ENCODE results near the gene APOL2.
"Not testable (repeated sequence)": the region's sequence is repeated elsewhere in the genome, so short reads cannot be mapped to it uniquely, and the experiment has no call there.

The APOL2 gene

DNA sequence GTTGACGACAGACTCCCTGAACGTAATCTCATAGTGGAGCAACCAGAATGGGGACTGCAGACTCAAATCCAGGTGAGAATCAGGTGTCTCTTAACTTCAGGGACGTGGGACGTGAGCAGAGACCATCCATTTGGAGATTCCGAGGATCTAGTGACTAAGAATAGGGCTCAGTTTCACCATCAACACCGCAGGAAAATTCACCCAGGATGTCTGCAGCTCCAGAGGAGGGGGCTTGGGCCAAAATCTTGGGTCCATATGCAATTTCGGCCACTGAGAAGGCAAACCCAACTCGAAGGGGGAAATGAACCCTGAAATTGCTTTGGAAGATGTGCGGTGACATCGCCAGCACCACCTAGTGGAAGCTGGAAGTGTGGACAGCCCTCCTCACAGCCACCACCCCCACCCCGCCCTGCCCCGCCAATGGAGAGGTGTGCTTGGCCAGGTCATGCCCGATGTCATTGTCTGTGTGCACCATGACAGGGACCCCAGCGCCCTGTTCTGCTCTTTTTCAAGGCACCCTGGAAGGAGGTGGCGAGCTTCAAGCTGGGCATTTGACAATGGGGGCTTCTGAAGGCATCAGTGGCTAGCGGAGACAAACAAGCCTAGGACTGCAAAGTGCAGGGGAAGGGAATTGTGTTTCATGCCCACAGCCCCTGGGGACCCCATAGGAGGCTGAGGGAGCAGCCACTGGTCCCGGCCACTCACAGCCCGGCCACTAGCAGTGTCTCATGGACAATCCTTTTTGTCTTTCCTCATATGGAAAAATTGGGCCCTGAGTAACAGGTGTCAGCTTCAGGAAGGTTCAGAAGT, 38.4 kb upstream of the APOL2 start:
- DNase-seq (ENCODE audit: low read depth): peak; percentile 64
- TF ChIP-seq, protein P1, sequence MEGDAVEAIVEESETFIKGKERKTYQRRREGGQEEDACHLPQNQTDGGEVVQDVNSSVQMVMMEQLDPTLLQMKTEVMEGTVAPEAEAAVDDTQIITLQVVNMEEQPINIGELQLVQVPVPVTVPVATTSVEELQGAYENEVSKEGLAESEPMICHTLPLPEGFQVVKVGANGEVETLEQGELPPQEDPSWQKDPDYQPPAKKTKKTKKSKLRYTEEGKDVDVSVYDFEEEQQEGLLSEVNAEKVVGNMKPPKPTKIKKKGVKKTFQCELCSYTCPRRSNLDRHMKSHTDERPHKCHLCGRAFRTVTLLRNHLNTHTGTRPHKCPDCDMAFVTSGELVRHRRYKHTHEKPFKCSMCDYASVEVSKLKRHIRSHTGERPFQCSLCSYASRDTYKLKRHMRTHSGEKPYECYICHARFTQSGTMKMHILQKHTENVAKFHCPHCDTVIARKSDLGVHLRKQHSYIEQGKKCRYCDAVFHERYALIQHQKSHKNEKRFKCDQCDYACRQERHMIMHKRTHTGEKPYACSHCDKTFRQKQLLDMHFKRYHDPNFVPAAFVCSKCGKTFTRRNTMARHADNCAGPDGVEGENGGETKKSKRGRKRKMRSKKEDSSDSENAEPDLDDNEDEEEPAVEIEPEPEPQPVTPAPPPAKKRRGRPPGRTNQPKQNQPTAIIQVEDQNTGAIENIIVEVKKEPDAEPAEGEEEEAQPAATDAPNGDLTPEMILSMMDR (conservative IDR thresholded peaks at IDR 0.05; ENCODE audit: control insufficient read depth, insufficient read depth, low read depth, low read length): peak; percentile 74
- H3K4me3 ChIP-seq (ENCODE audit: control insufficient read depth, low read depth, low read length): no peak overlapping the region

DNA sequence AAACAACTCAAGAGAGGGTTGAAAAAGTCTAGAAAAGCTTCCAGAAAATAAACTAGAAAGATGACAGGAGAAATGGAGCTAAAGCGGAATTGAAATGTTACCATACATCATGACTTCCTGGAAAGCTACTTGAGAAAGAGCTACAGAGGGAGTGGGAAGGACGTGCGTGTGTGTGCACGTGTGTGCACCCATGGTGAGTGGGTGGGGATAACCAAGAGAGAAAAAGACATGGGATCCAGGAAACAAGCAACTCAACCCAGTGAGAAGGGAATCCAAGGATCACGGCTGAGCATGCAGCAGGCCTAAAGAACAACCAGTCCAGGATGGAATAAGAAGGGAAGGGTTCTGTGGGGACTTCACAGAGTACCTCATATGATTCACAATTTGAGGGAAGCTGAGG, 35.2 kb upstream of the APOL2 start:
- no peak for DNase-seq (ENCODE audit: low read depth)
- TF ChIP-seq, protein P1 (conservative IDR thresholded peaks at IDR 0.05; ENCODE audit: control insufficient read depth, insufficient read depth, low read depth, low read length): no peak

DNA sequence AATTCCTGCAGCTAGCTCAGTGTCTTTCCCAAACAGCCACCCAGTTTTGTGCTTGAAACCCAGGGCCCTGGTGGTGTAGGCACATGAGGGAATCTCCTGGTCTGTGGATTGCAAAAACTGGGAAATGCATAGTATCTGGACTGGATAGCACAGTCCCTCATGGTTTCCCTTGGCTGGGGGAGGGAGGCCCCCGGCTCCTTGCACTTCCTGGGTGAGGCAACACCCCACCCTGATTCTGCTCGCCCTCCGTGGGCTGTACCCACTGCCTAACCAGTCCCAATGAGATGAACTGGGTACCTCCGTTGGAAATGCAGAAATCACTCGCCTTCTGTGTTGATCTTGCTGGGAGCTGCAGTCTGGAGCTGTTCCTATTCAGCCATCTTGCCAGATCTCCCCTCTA, 32.6 kb upstream of the APOL2 start:
- DNase-seq (ENCODE audit: low read depth); H3K4me3 ChIP-seq (ENCODE audit: control insufficient read depth, low read depth, low read length): not testable (repeated sequence)

More for the DNA sequence above, 35.2 kb upstream of the APOL2 start:
- no peak overlapping the region for H3K4me3 ChIP-seq (ENCODE audit: control insufficient read depth, low read depth, low read length)

DNA sequence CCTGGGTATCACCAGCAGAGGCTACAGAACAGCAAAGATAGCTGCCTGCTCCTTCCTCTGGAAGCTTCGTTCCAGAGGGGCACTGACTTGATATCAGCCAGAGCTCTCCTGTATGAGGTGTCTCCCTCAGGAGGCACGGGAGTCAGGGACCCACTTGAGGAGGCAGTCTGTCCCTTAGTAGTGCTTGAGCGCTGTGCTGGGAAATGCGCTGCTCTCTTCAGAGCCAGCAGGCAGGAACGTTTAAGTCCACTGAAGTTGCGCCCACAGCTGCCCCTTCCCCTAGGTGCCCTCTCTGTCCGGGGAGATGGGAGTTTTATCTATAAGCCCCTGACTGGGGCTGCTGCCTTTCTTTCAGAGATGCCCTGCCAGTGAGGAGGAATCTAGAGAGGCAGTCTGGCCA, 31.9 kb upstream of the APOL2 start:
- H3K4me3 ChIP-seq (ENCODE audit: control insufficient read depth, low read depth, low read length); DNase-seq (ENCODE audit: low read depth): not testable (repeated sequence)

DNA sequence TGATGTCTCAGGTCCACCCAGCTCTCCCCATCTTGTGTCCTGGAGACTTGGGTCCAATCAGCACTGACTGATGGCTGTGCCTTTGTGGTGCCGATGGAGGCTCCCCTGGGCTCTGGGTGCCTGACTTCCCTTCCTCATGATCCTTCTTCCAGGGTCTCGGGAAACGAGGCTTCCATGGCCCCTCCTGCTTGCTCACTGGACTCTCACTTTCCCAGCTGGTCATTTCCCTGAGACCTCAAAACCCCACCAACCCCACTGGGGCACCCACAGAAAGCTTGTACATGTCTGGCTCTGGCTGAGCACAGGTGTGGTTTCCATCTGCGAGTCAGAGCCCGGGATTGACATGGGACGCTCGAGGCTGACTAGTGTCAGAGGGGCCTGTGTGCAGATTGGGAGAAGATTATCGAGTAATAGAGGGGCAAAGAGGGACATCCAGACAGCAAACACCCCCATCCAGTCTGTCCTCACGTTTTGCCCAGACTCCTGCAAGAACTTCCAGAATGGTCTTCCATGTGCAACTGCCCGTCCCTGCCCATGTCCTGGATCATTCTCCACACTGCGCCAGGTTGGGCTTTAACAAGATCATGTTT, 28.7 kb upstream of the APOL2 start:
- no peak overlapping the region for H3K4me3 ChIP-seq (ENCODE audit: control insufficient read depth, low read depth, low read length)
- DNase-seq (ENCODE audit: low read depth): no peak
- TF ChIP-seq, protein P1 (conservative IDR thresholded peaks at IDR 0.05; ENCODE audit: control insufficient read depth, insufficient read depth, low read depth, low read length): no peak

DNA sequence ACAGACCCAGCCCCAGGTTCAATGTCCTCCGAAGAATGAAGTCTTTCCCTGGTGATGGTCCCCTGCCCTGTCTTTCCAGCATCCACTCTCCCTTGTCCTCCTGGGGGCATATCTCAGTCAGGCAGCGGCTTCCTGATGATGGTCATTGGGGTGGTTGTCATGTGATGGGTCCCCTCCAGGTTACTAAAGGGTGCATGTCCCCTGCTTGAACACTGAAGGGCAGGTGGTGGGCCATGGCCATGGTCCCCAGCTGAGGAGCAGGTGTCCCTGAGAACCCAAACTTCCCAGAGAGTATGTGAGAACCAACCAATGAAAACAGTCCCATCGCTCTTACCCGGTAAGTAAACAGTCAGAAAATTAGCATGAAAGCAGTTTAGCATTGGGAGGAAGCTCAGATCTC, 27.7 kb upstream of the APOL2 start:
- TF ChIP-seq, protein P1 (conservative IDR thresholded peaks at IDR 0.05; ENCODE audit: control insufficient read depth, insufficient read depth, low read depth, low read length): no peak
- no peak overlapping the region for H3K4me3 ChIP-seq (ENCODE audit: control insufficient read depth, low read depth, low read length)
- DNase-seq (ENCODE audit: low read depth): no peak

DNA sequence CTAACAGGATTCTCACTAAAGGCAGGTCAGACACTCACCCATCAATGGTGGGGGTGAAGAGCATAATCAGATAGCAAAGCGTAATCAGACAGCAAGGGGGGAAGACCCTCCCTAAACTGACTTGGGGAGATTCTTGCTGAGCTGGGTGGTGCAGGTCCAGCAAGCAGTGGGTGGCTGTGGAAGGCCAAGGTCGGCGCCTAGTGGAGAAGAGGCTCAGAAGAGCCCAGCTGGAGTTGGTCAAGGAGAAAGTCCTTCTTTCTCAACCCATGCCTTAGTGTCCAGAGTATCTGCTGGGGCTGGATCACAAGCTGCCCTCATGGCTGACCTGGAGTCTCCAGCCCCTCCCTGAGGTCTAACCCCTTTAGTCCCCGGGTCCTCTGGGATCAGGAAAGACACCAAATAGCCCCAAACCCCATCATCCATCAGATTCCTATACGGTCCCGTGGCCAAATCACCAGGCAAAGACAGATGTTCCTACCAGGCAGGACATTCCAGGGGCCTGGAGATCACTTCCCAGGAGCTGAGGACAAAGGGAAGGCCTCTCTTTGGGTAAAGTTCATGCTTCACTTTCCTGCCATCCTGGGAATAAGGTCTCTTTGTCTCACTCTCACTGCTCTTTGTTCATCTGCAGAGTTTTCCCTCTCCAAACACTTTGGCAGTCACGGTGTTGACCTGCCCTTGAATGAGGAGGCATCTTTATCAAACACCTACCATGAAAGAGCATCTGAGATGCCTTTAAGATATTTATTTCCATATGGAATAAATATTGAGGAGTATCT, 24.7 kb upstream of the APOL2 start:
- H3K4me3 ChIP-seq (ENCODE audit: control insufficient read depth, low read depth, low read length); DNase-seq (ENCODE audit: low read depth): not testable (repeated sequence)

DNA sequence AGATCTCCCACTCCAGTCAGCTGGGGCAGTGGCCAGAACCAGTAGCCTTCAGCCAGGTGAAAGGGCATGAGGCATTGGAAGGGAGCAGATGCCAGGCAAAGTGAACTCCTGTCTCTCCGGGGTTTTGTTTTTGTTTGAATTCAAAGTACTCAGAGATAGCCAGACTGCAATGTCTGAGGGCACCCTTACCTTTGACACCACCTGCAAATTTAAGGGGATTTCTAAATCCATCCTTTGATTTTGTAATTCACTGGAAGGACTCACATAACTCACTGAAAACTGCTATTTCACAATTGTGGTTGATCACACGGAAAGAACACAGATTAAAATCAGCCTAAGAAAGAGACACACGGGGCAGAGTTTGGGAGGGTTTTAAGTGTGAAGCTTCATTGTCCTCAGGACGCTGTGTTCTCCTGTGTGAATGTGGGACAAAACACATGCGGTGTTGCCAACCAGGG, 23.9 kb upstream of the APOL2 start:
- not testable (repeated sequence) for H3K4me3 ChIP-seq (ENCODE audit: control insufficient read depth, low read depth, low read length)
- peak; percentile 52 for DNase-seq (ENCODE audit: low read depth)

DNA sequence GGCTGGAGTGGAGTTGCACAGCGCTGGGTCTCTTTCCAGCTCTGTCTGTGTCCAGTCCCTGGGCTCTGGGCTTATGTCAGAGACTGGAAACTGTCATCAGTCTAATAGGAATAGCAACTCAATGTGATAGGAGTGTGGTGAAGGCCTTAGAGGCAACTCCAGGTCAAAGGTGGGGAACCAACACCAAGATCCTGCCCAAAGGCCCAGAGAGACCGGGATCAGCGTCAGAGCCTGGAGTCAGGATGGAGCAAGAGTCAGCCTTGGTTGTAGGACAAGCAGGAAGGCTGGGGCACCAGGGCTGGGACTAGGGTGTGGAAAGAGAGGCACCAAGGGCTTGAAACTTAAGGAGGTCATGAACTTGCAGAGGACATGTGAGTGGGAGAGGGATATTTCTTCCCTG, 23.0 kb upstream of the APOL2 start:
- DNase-seq (ENCODE audit: low read depth): not testable (repeated sequence)

DNA sequence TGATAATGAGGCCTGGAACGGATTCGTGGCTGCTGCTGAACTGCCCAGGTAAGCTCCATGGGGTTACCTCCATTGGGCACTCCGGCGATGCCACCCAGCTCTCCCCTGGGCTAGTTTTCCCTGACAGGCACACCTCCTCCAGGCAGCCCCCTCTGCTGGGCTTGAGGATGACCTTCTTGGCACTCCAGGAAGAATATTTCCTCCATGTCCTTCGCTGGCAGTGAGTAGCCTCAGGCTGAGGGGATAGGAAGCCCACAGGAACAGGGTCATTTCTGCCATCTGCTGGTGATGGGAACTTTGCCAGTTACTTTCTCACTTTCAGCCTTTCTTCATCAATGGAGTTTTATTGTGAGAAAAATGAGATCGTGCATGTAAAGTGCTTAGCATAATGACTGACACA, 22.3 kb upstream of the APOL2 start:
- not testable (repeated sequence) for H3K4me3 ChIP-seq (ENCODE audit: control insufficient read depth, low read depth, low read length); DNase-seq (ENCODE audit: low read depth)

More for the DNA sequence above, 23.0 kb upstream of the APOL2 start:
- not testable (repeated sequence) for H3K4me3 ChIP-seq (ENCODE audit: control insufficient read depth, low read depth, low read length)

Measured in fibroblast of mammary gland (primary cell).